Measurements from ENCODE around the gene MEOX1. TPM values are rescaled to one million over a fixed set of nuclear protein-coding genes. Genes with fewer than 3 reads are reported as not detected.
"Not testable (repeated sequence)": the region's sequence is repeated elsewhere in the genome, so short reads cannot be mapped to it uniquely, and the experiment has no call there.

The MEOX1 gene
- total RNA-seq, 2 donors from 2014 or later, result 3.9 to 13.8 TPM

DNA sequence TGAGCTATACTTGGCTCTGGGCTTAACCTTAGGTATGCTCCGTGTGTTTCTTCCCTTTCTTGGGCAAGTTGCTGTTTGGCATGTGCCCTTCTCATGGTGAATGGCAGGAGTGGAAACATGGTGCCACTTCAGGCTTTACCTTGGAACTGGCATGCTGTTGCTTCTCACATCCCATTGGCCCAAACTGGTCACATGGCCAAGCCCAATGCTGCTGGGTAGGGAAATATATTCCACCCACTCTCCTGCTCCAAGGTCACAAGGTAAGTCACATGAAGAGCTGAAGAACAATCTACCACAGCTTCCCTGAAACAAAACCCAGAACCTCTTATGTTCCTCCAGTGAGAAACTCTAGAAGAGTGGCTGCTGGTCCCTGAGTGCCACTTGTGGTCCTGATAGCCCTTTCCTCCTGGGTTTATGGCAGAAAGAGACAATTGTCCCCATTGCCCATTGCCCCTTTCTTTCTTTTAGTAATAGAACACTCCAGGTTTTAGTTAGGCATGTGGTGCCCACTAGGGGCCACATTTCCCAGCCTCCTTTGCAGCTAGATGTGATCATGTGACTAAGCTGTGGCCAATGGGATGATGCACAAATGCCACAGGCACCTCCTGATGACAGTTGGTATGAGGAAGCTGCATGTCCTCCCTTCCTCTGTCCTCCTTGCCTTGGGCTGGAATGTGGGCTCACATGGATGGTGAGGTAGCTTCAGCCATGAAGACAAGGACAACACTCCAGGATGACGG lies 50.3 kb downstream of the MEOX1 start:
- Histone ChIP-seq H3K36me3 (no peaks in the 10 kb centered on the region), H3K27ac (no peak overlapping the region), H3K4me1 (no peaks in the 10 kb centered on the region), H3K4me3 (no peak overlapping the region), H3K9me3 (no peaks in the 10 kb centered on the region), H3K27me3 (no peaks in the 10 kb centered on the region)
- TF ChIP-seq, protein P1, sequence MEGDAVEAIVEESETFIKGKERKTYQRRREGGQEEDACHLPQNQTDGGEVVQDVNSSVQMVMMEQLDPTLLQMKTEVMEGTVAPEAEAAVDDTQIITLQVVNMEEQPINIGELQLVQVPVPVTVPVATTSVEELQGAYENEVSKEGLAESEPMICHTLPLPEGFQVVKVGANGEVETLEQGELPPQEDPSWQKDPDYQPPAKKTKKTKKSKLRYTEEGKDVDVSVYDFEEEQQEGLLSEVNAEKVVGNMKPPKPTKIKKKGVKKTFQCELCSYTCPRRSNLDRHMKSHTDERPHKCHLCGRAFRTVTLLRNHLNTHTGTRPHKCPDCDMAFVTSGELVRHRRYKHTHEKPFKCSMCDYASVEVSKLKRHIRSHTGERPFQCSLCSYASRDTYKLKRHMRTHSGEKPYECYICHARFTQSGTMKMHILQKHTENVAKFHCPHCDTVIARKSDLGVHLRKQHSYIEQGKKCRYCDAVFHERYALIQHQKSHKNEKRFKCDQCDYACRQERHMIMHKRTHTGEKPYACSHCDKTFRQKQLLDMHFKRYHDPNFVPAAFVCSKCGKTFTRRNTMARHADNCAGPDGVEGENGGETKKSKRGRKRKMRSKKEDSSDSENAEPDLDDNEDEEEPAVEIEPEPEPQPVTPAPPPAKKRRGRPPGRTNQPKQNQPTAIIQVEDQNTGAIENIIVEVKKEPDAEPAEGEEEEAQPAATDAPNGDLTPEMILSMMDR (IDR thresholded peaks at IDR 0.05), result no peak
- no peak for DNase-seq (ENCODE audit: low spot score)

DNA sequence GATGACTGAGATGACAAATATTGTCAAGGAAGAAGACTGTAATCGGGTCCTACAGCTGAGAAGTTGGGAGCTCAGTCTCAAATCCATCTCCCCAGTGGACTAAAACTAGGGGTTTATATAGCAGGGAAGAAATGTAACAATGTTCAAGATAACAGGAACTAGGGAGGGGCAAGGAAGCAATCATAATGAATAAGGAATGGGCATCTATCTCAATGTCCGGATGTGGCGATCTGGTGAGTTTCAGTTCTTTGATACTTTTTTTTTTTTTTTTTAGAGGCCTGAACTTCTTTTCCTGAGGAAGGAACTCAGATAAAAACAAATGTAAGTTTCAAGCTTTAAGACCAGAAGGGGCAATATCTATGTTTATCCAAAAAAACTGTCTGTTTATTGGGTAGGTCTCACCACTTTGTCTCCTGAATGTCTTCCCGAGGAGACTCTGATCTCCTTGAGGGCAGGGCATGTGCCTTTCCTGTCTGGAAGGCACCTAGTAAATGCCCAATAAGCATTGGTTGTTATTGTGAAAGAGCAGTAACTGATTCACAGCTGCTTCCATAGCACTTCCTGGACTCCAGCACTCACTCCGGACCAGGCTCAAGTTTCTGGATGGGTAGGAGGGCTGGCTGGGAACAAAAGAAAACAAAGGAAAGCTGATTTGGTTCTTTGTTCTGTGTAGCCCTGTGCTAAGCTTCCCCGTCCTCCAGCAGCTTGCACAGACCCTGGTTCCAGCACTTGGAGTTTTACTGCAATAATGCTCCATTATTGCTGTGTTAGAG lies 51.9 kb downstream of the MEOX1 start:
- DNase-seq (ENCODE audit: low spot score), result no peak
- Histone ChIP-seq H3K9me3 (no peaks in the 10 kb centered on the region), H3K4me3 (no peak overlapping the region), H3K27ac (no peak overlapping the region), H3K4me1 (no peaks in the 10 kb centered on the region), H3K27me3 (no peaks in the 10 kb centered on the region), H3K36me3 (no peaks in the 10 kb centered on the region)
- TF ChIP-seq, protein P1 (IDR thresholded peaks at IDR 0.05), result no peak

DNA sequence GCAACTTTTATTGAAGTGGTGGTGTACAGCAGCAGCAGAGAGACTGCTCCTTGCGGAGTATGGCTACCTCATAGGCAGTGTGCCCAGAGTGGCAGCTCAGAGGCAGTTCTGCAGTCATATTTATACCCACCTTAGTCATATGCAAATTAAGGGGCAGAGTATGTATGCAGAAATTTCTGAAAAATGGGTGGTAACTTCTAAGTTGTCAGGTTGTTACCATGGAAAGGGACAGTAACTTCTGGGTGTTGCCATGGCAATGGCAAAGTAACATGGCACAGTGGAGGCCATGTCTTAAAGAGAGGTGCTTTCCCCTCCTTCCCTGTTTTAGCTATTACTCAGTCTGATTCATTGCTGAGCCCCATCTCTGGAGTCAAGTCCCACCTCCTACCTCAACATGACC lies 53.4 kb downstream of the MEOX1 start:
- Histone ChIP-seq H3K27ac (no peak overlapping the region), H3K4me3 (no peak overlapping the region), H3K9me3 (no peaks in the 10 kb centered on the region), H3K4me1 (no peaks in the 10 kb centered on the region), H3K36me3 (no peaks in the 10 kb centered on the region), H3K27me3 (no peaks in the 10 kb centered on the region)
- no peak for DNase-seq (ENCODE audit: low spot score)
- TF ChIP-seq, protein P1 (IDR thresholded peaks at IDR 0.05), result no peak

DNA sequence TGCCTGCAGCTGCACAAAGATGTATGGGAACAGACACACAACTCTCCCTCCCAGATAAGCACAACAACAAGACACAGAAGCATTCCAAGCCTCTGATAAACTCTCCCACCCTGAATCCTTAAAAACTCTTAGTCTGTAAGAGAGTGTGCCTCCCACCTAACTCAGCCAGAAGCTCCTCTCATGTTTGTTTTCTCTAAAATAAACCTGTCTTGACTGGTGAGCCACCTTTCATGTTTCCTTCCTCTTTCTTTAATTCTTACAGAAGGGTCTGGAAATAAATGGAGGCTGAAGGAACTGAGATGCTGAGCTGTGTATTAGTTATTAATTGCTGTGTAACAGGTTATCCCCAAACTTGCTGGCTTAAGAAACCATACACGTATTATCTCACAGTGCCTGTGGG lies 57.2 kb downstream of the MEOX1 start:
- no peaks in the 10 kb centered on the region for H3K27me3 ChIP-seq
- no peaks in the 10 kb centered on the region for H3K9me3 ChIP-seq
- no peaks in the 10 kb centered on the region for H3K36me3 ChIP-seq
- no peak overlapping the region for H3K4me3 ChIP-seq
- H3K4me1 ChIP-seq, result peaks cover 0 to 9% of the 10 kb centered on the region in 2 donors
- no peak for DNase-seq (ENCODE audit: low spot score)
- TF ChIP-seq, protein P1 (IDR thresholded peaks at IDR 0.05), result no peak
- no peak overlapping the region for H3K27ac ChIP-seq

DNA sequence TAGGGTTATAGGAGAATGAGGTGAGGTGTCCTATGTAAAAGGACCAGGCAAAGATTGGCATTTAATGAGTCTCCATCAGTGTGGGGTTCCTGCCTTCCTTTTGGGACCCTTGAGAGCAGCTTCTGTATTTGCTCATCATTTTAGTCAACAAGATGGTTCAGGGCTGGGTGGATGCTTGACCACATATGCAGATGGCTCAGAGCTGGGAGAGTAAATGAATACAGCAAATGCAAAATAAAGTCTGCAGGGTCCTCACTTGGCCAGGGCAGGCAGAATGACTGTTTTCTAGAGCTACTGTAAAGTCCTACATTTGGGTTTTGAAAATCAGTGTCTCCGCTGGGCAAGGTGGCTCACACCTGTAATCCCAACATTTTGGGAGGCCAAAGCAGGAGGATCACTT lies 58.4 kb downstream of the MEOX1 start:
- TF ChIP-seq, protein P1 (IDR thresholded peaks at IDR 0.05), result no peak
- H3K4me1 ChIP-seq, result peaks cover 0 to 16% of the 10 kb centered on the region in 2 donors
- H3K36me3 ChIP-seq, result no peaks in the 10 kb centered on the region
- no peak overlapping the region for H3K27ac ChIP-seq
- no peaks in the 10 kb centered on the region for H3K9me3 ChIP-seq
- H3K27me3 ChIP-seq, result no peaks in the 10 kb centered on the region
- no peak for DNase-seq (ENCODE audit: low spot score)
- no peak overlapping the region for H3K4me3 ChIP-seq

DNA sequence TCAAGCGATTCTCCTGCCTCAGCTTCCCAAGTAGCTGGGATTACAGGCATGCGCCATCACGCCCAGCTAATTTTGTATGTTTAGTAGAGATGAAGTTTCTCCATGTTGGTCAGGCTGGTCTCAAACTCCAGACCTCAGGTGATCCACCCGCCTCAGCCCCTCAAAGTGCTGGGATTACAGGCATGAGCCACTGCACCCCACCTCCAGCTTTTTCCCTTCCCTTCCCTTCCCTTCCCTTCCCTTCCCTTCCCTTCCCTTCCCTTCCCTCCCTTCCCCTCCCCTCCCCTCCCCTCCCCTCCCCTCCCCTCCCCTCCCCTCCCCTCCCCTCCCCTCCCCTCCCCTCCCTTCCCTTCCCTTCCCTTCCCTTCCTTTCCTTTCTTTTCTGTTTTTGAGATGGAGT lies 59.2 kb downstream of the MEOX1 start:
- not testable (repeated sequence) for H3K27me3 ChIP-seq, H3K4me3 ChIP-seq

More for the DNA sequence above, 59.2 kb downstream of the MEOX1 start:
- not testable (repeated sequence) for H3K36me3 ChIP-seq; H3K27ac ChIP-seq; H3K9me3 ChIP-seq; DNase-seq (ENCODE audit: low spot score)
- H3K4me1 ChIP-seq, result peaks cover 0 to 18% of the 10 kb centered on the region in 2 donors

All from right atrium auricular region (tissue), 2 donors.